ENCODE data around the gene ABCC8.

Gene ABCC8

DNA sequence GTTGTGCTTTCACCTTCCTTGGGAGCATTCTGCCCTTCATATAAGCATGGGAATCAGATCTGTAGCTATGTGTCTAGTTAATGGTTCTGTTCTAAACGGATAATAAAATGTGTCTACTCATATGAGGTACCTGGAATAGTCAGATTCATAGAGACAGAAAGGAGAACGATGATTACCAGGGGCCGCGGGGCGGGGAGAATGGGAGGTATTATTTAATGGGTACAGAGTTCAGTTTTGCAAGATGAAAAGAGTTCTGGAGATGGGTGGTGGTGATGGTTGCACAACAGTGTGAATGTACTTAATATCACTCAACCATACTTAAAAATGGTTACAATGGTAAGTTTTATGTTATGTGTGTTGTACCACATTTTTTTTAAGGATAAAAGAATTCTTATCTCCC, 10.0 kb upstream of the ABCC8 start:
- no peak for DNase-seq (ENCODE audit: low read depth)
- no peak overlapping the region for H3K4me3 ChIP-seq (ENCODE audit: low read length)
- TF ChIP-seq, protein P1, sequence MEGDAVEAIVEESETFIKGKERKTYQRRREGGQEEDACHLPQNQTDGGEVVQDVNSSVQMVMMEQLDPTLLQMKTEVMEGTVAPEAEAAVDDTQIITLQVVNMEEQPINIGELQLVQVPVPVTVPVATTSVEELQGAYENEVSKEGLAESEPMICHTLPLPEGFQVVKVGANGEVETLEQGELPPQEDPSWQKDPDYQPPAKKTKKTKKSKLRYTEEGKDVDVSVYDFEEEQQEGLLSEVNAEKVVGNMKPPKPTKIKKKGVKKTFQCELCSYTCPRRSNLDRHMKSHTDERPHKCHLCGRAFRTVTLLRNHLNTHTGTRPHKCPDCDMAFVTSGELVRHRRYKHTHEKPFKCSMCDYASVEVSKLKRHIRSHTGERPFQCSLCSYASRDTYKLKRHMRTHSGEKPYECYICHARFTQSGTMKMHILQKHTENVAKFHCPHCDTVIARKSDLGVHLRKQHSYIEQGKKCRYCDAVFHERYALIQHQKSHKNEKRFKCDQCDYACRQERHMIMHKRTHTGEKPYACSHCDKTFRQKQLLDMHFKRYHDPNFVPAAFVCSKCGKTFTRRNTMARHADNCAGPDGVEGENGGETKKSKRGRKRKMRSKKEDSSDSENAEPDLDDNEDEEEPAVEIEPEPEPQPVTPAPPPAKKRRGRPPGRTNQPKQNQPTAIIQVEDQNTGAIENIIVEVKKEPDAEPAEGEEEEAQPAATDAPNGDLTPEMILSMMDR (IDR thresholded peaks at IDR 0.05; ENCODE audit: insufficient read depth, low read depth, low read length, missing control alignments) = no peak

DNA sequence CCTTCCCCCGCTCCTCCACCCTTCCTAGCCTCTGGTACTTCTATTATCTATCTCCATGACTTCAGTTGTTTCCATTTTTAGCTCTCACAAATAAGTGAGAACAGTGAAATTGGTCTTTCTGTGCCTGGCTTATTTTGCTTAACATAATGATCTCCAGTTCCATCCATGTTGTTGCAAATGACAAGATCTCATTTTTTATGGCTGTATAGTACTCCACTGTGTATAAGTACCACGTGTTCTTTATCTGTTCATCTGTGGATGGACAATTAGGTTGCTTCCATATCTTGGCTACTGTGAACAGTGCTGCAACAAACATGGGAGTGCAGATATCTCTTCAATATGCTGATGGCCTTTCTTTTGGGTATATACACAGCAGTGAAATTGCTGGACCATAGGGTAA, 6.9 kb upstream of the ABCC8 start:
- TF ChIP-seq, protein P1 (IDR thresholded peaks at IDR 0.05; ENCODE audit: insufficient read depth, low read depth, low read length, missing control alignments) = no peak
- no peak overlapping the region for H3K4me3 ChIP-seq (ENCODE audit: low read length)
- no peak for DNase-seq (ENCODE audit: low read depth)

DNA sequence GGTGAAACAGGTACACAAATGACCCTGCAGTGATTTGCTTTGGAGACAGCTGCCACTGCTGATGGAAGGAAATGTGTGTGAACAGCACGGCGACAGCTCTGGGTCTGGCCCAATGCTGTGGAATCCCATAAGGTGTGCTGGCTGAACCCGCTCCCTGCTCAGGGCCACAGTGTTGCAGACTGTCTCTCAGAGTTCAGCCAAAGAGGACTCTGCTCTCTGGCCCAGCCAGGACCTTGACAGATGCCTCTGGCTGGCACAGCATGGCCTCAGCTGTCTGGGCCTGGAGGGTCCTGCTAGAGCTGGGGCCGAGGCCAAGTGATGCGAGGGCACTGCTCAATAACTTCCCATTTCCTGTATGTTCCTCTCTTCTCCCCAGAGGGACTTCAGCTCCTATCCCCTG, 5.3 kb upstream of the ABCC8 start:
- no peak for DNase-seq (ENCODE audit: low read depth)
- no peak overlapping the region for H3K4me3 ChIP-seq (ENCODE audit: low read length)
- TF ChIP-seq, protein P1 (IDR thresholded peaks at IDR 0.05; ENCODE audit: insufficient read depth, low read depth, low read length, missing control alignments) = no peak

DNA sequence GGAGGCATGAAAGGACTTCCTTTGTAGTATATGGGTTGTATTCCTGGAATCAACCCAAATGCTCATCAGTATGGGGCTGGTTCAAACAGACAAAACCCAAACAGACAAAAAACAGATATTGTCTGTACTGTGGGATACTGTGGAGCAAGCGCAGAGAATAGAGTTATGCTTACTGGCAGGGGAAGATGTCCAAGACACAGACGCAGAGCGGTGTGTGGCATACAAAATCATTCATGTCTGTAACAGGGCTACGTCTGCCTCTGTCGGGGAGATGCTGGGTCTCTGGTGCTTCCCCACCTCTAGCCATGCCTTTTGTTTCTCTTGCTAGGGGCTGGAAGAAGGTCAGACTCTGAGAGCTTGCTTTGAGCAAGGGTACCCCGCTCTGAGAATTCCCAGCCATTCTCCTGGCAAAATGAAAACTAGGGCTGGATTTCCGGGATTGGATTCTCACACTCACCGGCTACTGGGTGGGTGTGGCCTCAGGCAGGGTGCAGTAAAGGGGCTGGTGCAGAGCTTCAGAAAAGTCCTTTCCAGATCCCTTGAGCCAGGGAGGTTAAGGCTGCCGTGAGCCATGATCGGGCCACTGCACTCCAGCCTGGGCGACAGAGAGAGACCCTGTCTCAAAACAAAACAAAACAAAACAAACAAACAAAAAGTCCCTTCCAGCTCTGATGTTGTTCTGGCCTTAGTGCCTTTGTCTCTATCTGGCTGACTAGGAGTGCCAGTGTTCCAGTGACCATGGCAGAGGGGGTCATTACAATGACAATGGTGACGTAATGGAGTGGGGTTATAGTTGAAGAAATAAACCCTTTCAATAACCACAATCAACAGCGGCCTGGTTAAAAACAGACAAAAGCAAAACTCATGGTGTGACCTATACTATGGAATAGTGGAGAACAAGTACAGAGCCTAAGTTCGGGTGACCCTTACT, 2.9 kb upstream of the ABCC8 start:
- no peak overlapping the region for H3K4me3 ChIP-seq (ENCODE audit: low read length)
- TF ChIP-seq, protein P1 (IDR thresholded peaks at IDR 0.05; ENCODE audit: insufficient read depth, low read depth, low read length, missing control alignments) = no peak
- DNase-seq (ENCODE audit: low read depth) = peak; percentile 51

DNA sequence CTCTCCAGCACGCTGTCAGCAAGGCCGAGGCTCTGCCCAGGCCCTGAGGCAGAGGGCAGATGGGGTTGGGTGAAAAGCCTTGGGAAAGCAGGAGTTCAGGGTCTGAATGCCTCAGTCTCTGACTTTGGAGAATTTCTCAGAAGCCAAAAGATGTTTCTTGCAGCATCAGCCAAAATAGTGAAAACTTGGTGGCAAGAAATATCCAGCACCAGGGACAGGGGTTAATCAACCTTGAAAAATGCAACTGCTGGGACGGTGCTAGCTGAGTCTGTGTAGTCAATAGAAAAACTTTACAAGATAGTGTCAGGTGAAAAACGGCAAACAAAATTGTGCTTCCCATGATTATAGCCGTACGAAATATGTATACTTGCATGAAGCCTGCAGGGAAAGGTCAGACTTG, 1.4 kb upstream of the ABCC8 start:
- no peak overlapping the region for H3K4me3 ChIP-seq (ENCODE audit: low read length)
- TF ChIP-seq, protein P1 (IDR thresholded peaks at IDR 0.05; ENCODE audit: insufficient read depth, low read depth, low read length, missing control alignments) = no peak
- no peak for DNase-seq (ENCODE audit: low read depth)

DNA sequence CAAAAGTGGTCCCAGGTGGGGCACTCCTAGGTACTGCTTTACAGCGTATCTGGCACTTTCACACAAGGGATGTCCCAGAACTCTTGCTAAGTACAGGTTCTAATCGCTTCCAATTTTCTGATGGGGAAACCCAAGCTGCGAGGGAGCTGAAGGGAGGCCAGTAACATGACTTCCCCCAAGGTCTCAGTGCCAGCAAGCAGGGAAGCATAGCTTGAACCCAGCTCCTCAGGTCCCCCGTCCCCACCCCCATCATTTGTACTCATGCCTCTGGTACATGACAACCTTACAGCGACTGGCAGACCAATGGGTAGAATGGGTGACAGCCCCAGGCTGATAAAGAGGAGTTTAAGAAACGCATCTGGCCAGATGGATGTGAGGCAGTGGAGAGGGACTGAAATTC, 716 bp upstream of the ABCC8 start:
- H3K4me3 ChIP-seq (ENCODE audit: low read length) = no peak overlapping the region
- TF ChIP-seq, protein P1 (IDR thresholded peaks at IDR 0.05; ENCODE audit: insufficient read depth, low read depth, low read length, missing control alignments) = no peak
- no peak for DNase-seq (ENCODE audit: low read depth)

DNA sequence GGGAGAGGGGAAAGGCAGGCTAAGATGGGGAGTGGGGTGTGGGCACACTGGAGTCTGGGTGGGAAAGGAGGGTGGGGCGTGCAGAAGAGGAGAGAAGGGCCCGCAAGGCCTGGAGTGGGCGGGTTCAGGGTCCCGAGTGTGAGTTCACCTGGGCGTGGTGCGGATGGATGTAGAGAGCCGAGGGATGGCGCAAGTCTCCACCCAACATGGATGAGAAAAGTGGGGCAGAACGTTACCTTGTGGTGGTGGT, 364 bp upstream of the ABCC8 start:
- DNase-seq (ENCODE audit: low read depth) = no peak
- no peak overlapping the region for H3K4me3 ChIP-seq (ENCODE audit: low read length)
- TF ChIP-seq, protein P1 (IDR thresholded peaks at IDR 0.05; ENCODE audit: insufficient read depth, low read depth, low read length, missing control alignments) = no peak

Measured in epithelial cell of esophagus (primary cell).